RKO (cell line): ENCODE data around the gene TNNT3.
"Not testable (repeated sequence)": the region's sequence is repeated elsewhere in the genome, so short reads cannot be mapped to it uniquely, and the experiment has no call there.

ENCODE experiments used
- DNase-seq: peaks from one replicate; pipeline ENCODE4 v3.0.0-alpha.2; 2016; ENCODE audit warnings: low spot score

TNNT3 gene

GRCh38 chr11:1919391-1920127, at the start of gene TNNT3:
TNNT3 (plus strand) TSS chr11:1919703; CDS start chr11:1922875, 3,172 bp downstream.
- DNase-seq: no peak

DNA sequence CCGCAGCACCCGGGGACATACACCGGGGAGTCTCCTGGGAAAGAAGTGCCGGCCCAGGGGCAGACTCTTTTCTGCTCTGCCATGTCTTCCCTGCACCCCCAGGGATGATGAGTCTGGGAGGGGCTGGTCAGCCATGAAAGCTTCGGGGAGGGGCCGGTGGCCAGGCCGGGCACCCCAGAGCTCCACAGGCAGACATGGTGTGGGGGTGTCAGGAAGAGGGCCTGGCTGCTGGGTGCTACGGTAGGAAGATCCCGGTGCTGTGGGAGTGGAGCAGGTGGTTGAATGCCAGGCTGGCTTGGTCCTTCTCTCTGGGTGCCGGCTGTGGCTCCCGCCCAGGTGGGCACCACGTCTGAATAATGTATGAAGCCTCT, 49.2 kb upstream of the TNNT3 start:
- DNase-seq: no peak

DNA sequence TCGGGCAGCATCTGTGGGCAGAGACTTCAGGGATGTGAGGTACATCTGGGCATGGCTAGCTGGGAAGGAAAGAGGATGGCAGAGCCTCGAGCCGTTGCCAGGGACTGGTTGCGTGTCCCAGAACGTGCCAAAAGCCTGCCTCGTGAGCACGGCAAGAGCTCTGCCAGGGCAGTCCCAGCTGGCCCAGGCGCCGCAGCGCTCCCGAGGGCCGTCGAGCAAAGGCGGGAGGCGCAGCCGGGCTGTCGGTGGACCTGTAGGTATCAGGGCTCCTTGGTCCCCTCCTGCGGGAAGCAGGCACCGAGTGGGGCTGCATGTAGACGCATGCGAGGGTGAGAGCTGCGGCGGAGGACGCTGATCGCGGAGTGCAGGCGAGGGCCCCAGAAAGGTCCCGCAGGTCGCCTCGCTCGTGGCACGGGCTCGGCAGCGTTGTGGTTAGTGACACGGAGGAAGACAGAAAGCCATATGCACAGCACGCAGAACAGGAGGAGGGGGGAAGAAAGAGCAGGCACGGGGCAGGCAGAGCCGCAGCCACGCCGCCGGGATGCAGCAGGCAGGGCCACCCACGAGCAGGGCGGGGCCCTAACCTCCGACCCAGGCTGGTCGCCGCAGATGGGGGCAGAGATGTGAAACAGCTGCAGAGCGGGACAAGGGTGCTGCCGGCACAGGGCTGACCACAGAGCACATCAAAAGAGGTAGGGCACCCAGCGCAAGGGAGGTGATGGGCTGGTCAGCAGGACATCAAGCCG, 48.6 kb upstream of the TNNT3 start:
- DNase-seq: no peak

GRCh38 chr11:1871531-1871930, 48.0 kb upstream of the TNNT3 start:
- no peak for DNase-seq

DNA sequence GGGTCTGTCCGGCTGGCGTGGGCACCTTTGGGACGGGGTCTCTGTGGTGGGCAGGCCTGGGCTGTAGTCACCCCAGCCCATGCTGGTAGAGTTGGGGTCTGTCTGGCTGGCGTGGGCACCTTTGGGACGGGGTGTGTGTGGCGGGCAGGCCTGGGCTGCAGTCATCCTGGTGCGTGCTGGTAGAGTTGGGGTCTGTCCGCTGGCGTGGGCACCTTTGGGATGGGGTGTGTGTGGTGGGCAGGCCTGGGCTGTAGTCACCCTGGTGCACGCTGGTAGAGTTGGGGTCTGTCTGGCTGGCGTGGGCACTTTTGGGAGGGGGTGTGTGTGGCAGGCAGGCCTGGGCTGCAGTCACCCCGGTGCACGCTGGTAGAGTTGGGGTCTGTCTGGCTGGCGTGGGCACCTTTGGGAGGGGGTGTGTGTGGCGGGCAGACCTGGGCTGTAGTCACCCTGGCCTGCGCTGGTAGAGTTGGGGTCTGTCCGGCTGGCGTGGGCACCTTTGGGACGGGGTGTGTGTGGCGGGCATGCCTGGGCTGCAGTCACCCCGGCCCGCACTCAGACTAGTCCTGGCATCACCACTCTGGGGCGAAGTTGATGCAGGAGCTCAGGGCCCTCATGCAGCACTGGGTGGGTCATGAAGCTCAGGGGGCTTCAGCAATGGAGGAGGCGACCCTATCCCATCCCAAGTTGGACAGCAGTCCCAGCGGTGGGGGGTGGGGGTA, 47.1 kb upstream of the TNNT3 start:
- no peak for DNase-seq

DNA sequence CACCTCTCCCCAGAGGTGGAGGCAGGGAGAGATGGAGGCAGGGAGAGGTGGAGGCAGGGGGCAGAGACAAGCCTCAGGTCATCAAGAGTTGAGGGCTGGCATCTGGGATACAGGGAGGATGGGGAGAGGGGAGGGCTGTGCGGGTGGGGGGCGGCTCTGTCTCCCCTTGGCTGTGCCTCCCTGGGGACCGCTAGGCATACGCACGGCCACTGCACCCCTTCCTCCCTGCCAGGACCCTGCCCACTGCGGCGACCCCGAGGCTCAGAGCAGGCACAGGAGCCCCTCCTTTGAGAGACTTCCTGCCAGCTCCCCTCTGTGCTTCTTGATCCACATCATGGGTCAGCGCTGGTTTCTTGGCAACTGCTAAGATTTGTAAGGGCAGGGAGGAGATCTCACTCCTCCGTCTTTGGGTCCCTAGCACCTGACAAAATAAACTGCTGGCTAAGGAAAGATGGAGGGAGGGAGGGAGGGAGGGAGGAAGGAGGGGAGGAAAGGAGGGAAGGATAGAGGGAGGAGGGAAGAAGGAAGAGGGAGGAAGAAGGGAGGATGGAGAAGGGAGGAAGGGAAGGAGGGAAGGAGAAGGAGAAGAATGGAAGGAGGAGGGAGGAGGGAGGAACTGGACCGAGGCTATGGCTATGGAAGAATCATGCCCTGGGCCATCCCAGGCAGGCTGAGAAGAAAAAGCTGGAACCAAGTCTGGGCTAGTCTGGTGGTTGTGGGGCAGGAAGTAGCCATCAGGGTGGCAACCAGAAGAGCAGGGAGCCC, 46.3 kb upstream of the TNNT3 start:
- no peak for DNase-seq

DNA sequence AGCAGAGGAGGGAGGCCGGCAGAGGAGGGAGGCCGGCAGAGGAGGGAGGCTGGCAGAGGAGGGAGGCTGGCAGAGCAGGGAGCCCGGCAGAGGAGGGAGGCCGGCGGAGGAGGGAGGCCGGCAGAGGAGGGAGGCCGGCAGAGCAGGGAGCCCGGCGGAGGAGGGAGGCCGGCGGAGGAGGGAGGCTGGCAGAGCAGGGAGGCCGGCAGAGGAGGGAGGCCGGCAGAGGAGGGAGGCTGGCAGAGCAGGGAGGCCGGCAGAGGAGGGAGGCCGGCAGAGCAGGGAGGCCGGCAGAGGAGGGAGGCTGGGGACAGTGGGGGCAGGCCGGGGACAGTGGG, 45.7 kb upstream of the TNNT3 start:
- not testable (repeated sequence) for DNase-seq

DNA sequence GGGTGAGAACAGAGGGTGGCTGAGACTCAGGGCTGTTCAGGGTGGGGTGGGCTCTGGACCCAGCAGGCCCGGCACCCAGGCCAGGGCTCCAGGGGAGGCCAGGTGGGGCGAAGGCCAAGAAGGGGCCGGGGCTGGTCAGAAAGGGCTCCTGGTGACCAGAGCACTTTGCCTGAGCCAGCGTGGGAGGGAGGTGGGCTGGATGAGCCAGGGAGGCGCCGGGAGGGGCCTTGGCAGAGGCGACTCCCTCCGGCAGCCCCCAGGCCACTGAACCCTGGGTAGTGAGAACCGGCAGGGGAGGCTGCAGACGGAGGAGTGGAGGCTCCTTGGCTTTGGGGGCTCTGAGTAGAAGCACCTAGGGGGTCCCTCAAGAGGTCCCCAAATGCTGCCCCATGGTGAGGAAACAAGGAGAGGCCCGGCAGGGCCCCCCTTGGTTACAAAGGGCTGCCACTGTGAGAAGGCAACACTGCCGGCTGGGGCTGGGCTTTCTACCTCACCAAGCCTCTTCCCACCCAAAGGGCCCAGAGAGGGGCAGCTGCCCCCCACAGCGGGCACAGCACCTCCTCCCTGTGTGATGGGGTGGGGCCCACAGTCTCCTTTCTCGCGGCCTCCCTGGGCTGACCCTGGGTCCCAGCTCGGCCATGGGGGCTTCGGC, 44.9 kb upstream of the TNNT3 start:
- DNase-seq: not testable (repeated sequence)

GRCh38 chr11:1875093-1875850, 44.2 kb upstream of the TNNT3 start:
- DNase-seq: no peak

DNA sequence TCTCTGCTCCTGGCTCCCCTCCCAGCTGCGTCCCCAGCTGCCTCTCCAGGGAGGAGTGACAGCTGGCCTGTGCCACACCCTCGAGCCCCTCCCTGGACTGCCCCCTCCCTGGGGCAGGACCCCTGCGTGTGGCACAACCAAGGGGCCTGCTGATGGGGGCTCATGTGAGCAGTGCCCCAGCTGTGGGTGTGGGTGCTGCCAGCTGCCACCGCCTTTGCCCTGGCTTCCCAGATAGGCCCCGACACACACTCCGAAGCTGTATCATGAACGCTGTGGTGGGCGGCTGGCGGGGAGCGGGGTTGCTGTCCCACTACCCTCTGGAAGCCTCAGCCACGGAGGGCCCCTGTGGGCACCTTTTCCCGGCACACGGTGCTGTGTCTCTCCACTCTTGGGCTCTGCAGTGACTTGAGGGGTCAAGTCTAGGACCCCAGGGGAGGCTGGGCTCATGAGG, 43.6 kb upstream of the TNNT3 start:
- not testable (repeated sequence) for DNase-seq

DNA sequence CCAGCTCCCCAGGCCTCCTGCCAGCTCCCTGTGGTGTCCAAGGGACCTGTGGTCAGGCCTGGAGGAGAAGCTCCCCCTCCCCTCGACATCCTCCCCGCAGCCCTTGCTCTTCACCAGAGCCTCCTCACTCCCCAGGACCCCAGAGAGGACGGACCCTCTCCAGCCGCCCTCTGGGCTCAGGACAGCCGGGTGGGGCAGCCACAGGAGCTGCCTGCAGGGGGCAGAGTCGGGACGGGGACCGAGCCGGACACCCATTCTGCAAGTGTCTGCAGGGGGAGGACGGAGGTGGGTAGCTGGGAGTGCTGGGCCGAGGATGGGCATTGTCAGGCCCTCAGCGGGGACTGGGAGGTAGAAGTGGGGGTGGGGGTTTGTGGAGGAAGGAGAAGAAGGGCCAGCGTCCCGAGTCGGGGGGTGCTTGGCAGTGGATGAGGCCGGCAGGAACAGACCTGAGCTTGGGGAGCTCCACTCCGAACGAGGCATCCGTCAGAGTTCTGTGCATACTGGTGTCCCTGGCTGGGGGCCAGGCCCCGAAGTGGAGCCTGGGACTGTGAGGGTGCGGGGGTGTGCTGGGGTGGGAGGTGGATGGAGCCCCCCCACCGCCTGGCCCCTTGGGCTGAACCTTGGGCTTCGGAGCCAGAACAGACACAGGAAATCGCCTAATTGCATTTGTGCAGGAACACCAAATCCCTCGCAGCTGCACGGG, 43.0 kb upstream of the TNNT3 start:
- peak; percentile 24 for DNase-seq

GRCh38 chr11:1877211-1878136, 42.0 kb upstream of the TNNT3 start:
- no peak for DNase-seq

GRCh38 chr11:1878137-1879031, 41.1 kb upstream of the TNNT3 start:
- no peak for DNase-seq

DNA sequence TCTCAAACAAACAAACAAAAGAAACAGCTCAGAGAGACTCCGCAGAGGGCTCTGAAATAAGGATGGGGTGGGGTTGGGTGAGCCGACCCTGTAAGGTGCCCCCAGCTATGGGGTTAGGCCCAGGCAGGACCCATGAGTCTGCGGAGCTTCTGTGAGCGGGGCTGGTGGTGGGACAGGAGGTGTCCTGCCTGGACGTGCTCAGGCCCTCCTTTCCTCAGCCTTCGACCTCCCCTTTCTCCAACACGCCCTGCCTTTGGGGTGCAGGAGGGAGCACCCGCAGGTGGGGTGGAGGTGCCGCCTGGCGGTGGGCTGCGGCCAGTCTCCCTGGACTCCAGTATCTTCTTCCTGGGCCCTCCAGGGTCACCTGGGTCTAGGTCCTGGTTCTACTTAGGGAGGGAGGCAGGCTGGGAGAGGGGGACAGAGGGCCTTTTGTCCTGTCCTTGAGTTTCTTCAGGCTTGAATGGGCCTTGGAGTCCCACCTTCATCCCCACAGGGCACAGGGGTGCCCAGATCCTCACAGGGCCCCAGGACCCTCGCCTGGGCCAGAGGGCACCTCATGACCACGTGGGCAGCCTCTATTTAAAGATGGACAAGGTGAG, 40.1 kb upstream of the TNNT3 start:
- DNase-seq: no peak

DNA sequence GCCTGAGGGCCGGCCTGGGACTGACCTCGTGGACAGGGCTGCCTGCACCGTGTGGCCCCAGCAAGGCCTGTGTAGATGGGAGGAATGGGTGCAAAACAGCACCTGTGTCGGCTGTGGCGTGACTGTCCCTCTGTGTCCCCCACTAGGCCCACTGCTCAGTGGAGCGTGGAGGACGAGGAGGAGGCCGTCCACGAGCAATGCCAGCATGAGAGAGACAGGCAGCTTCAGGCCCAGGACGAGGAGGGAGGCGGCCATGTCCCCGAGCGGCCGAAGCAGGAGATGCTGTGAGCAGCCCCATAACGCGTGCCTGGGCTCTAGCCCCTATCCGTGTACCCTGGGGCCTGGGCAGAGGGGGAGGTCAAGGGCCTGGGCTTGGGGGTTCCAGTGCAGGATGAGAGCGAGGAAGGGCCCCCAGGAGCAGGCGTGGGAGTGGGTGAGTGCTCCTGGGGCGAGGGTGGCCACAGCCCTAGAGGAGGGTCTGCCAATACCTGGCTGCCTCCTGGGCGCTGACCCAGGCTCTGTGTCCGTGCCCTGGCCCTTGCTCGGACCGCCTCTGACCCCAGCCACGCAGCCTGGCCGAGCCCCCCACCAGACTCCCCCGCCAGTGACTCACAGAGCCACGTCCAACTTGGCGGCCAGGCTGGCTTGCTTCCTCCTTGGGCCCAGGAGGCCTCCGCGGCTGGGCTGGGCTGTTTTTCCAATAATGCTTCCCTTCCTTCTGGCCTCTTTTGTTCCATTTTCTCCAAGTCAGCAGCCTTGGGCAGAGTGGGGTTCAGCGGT, 39.4 kb upstream of the TNNT3 start:
- DNase-seq: no peak

GRCh38 chr11:1880746-1881441, 38.6 kb upstream of the TNNT3 start:
- DNase-seq: no peak
